ENCODE results near the gene ANKRD11.
A peak's percentile ranks its signal among the peaks of the same experiment; 100 is the strongest.

ANKRD11 gene

DNA sequence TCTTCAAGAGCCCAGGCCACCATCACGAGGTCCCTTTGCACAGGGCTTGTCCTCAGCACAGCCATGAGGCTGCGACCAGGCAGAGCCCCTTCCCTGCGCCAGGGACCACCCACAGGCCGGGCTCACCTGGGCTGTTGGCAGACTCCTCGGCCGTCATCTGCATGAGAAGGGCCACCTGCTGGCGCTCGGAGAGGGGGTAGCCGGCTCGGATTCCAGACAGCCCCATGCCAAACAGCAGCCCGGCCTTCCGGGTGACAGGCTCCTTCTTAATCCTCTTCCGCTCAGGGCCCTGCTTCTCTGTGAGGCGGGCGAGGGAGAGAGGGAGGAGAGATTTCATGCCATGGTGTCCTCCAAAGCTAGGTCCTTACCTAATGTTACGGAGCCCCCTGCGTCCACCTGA, 199.5 kb downstream of the ANKRD11 start:
- Histone ChIP-seq H3K23ac (ENCODE audit: low read length) (peak overlapping the region; percentile 30), H2BK15ac (replicated peaks; ENCODE audit: low read depth) (no peak overlapping the region), H2BK5ac (ENCODE audit: low read length) (no peak overlapping the region), H3K79me1 (ENCODE audit: low read length) (peaks cover 40% of the 10 kb centered on the region), H2BK120ac (ENCODE audit: low read depth, low read length) (no peak overlapping the region), H3K9ac (ENCODE audit: low read length) (peak overlapping the region; percentile 32), H3K36me3 (ENCODE audit: control insufficient read depth, insufficient read depth, low read length) (peaks cover 9% of the 10 kb centered on the region), H3K4ac (ENCODE audit: low read depth, low read length) (no peak overlapping the region), H3K79me2 (ENCODE audit: control insufficient read depth, insufficient read depth, low read length) (peaks cover 30% of the 10 kb centered on the region), H2AK5ac (ENCODE audit: low read length) (no peak overlapping the region), H3K27me3 (ENCODE audit: insufficient read depth, low read length, poor library complexity) (no peaks in the 10 kb centered on the region), H3K56ac (ENCODE audit: low read length) (peak overlapping the region; percentile 77), H3K27ac (ENCODE audit: low read depth, low read length) (no peak overlapping the region), H3K4me3 (ENCODE audit: low read length) (no peak overlapping the region), H3K4me2 (ENCODE audit: low read length) (no peak overlapping the region), H4K8ac (ENCODE audit: low read depth, low read length) (no peak overlapping the region), H3K4me1 (ENCODE audit: control insufficient read depth, low read depth, low read length) (peaks cover 28% of the 10 kb centered on the region), H3K18ac (ENCODE audit: low read length) (no peak overlapping the region), H4K5ac (ENCODE audit: low read length) (no peak overlapping the region)
- no CpG with 5 or more reads among the region's 17 CpGs for WGBS (ENCODE audit: extremely low coverage, insufficient coverage, low lambda C conversion rate)
- DNase-seq: peak; percentile 88

DNA sequence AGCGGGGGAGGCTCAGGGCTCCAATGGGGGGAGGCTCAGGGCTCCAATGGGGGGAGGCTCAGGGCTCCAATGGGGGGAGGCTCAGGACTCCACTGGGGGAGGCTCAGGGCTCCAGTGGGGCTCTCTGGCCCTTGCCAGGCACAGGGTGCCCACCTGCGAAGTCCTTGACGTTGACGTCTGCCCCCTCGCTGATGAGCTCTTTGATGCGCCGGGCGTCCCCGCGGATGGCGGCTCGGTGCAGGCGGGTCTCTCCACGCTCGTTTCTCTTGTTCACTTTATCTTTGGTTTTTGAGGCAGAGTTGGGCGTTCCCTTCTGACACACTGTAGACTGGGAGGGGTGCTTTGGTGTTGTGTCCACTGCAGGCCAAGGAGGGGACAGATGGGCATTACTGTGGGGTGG, 199.9 kb downstream of the ANKRD11 start:
- H3K4me2 ChIP-seq (ENCODE audit: low read length): no peak overlapping the region
- H2BK15ac ChIP-seq (replicated peaks; ENCODE audit: low read depth): no peak overlapping the region
- H2BK5ac ChIP-seq (ENCODE audit: low read length): no peak overlapping the region
- H3K27ac ChIP-seq (ENCODE audit: low read depth, low read length): no peak overlapping the region
- peaks cover 28% of the 10 kb centered on the region for H3K79me2 ChIP-seq (ENCODE audit: control insufficient read depth, insufficient read depth, low read length)
- H4K5ac ChIP-seq (ENCODE audit: low read length): no peak overlapping the region
- peaks cover 39% of the 10 kb centered on the region for H3K79me1 ChIP-seq (ENCODE audit: low read length)
- no peak overlapping the region for H3K18ac ChIP-seq (ENCODE audit: low read length)
- no peak overlapping the region for H4K8ac ChIP-seq (ENCODE audit: low read depth, low read length)
- H3K36me3 ChIP-seq (ENCODE audit: control insufficient read depth, insufficient read depth, low read length): peaks cover 9% of the 10 kb centered on the region
- no peak overlapping the region for H3K9ac ChIP-seq (ENCODE audit: low read length)
- no peak overlapping the region for H2BK120ac ChIP-seq (ENCODE audit: low read depth, low read length)
- H3K4ac ChIP-seq (ENCODE audit: low read depth, low read length): no peak overlapping the region
- no CpG with 5 or more reads among the region's 16 CpGs for WGBS (ENCODE audit: extremely low coverage, insufficient coverage, low lambda C conversion rate)
- peak overlapping the region; percentile 56 for H3K56ac ChIP-seq (ENCODE audit: low read length)
- H2AK5ac ChIP-seq (ENCODE audit: low read length): no peak overlapping the region
- no peak overlapping the region for H3K4me3 ChIP-seq (ENCODE audit: low read length)
- H3K4me1 ChIP-seq (ENCODE audit: control insufficient read depth, low read depth, low read length): peaks cover 28% of the 10 kb centered on the region
- DNase-seq: no peak
- no peaks in the 10 kb centered on the region for H3K27me3 ChIP-seq (ENCODE audit: insufficient read depth, low read length, poor library complexity)
- no peak overlapping the region for H3K23ac ChIP-seq (ENCODE audit: low read length)

DNA sequence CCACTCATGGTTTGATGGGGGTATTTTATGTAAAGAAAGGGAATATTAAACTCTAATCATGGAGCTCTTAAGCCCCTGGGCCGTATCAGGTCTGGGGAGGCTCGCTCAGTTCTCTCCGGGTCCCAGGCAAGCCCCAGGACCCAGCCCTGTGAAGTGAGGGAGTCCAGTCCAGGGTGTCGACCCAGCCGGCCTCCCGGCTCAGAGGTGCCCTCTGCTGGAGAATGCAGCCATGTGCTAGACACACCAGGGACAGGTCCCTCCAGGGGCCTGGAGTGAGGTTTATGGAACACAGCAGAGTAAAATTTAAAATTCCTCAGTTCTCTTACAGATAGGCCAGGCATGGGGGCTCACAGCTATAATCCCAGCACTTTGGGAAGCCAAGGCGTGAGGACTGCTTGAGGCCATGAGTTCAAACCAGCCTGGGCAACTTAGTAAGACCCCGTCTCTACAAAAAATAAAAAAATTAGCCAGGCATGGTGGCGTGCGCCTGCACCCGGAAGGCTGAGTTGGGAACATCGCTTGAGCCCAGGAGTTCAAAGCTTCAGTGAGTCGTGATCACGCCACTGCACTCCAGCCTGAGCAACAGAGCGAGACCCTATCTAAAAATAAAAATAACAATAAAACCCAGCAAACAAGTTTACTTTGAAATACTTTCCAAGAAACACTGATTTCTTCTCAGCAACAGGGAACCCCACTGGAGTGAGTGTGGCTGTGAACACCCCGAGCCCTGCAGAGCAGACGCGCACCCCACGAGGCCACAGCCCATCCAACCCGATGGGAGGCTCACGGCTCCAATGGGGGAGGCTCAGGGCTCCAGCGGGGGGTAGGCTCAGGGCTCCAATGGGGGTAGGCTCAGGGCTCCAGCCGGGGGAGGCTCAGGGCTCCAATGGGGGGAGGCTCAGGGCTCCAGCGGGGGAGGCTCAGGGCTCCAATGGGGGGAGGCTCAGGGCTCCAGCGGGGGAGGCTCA, 200.6 kb downstream of the ANKRD11 start:
- Histone ChIP-seq H3K27ac (ENCODE audit: low read depth, low read length) (no peak overlapping the region), H3K9ac (ENCODE audit: low read length) (no peak overlapping the region), H2BK5ac (ENCODE audit: low read length) (no peak overlapping the region), H3K36me3 (ENCODE audit: control insufficient read depth, insufficient read depth, low read length) (peaks cover 16% of the 10 kb centered on the region), H3K27me3 (ENCODE audit: insufficient read depth, low read length, poor library complexity) (no peaks in the 10 kb centered on the region), H4K5ac (ENCODE audit: low read length) (no peak overlapping the region), H3K4me3 (ENCODE audit: low read length) (no peak overlapping the region), H4K8ac (ENCODE audit: low read depth, low read length) (no peak overlapping the region), H3K4ac (ENCODE audit: low read depth, low read length) (no peak overlapping the region), H2BK15ac (replicated peaks; ENCODE audit: low read depth) (no peak overlapping the region), H3K4me2 (ENCODE audit: low read length) (no peak overlapping the region), H3K23ac (ENCODE audit: low read length) (no peak overlapping the region), H2BK120ac (ENCODE audit: low read depth, low read length) (no peak overlapping the region), H3K18ac (ENCODE audit: low read length) (no peak overlapping the region), H3K79me1 (ENCODE audit: low read length) (peaks cover 34% of the 10 kb centered on the region), H2AK5ac (ENCODE audit: low read length) (no peak overlapping the region), H3K4me1 (ENCODE audit: control insufficient read depth, low read depth, low read length) (peaks cover 28% of the 10 kb centered on the region), H3K56ac (ENCODE audit: low read length) (no peak overlapping the region), H3K79me2 (ENCODE audit: control insufficient read depth, insufficient read depth, low read length) (peaks cover 22% of the 10 kb centered on the region)
- no CpG with 5 or more reads among the region's 25 CpGs for WGBS (ENCODE audit: extremely low coverage, insufficient coverage, low lambda C conversion rate)
- DNase-seq: peak; percentile 86

DNA sequence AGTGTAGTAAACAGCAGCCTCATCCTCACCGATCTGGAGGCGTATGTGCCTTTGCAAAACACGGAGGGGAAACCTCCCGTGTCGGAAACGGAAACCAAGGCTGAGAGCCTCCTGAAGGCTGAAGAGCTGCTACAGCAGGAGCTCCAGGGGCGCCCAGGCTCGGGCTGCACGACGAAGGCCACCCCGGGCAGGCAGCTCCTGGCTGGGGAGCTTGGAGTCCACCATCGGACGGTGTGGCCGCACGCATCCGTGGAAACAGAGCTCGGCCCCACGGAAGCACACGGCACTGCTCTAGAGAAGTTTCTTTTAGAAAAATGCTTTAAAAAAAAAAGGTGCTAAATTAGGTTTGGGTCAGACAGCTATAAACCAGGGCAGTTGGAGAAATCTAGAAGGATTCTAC, 201.4 kb downstream of the ANKRD11 start:
- Histone ChIP-seq H3K79me1 (ENCODE audit: low read length) (peaks cover 28% of the 10 kb centered on the region), H3K4me2 (ENCODE audit: low read length) (no peak overlapping the region), H3K4ac (ENCODE audit: low read depth, low read length) (no peak overlapping the region), H2BK5ac (ENCODE audit: low read length) (no peak overlapping the region), H4K5ac (ENCODE audit: low read length) (no peak overlapping the region), H2BK120ac (ENCODE audit: low read depth, low read length) (no peak overlapping the region), H3K36me3 (ENCODE audit: control insufficient read depth, insufficient read depth, low read length) (peaks cover 16% of the 10 kb centered on the region), H3K79me2 (ENCODE audit: control insufficient read depth, insufficient read depth, low read length) (peaks cover 15% of the 10 kb centered on the region), H3K4me3 (ENCODE audit: low read length) (no peak overlapping the region), H3K23ac (ENCODE audit: low read length) (no peak overlapping the region), H3K27me3 (ENCODE audit: insufficient read depth, low read length, poor library complexity) (no peaks in the 10 kb centered on the region), H3K4me1 (ENCODE audit: control insufficient read depth, low read depth, low read length) (peaks cover 26% of the 10 kb centered on the region), H2AK5ac (ENCODE audit: low read length) (no peak overlapping the region), H3K18ac (ENCODE audit: low read length) (no peak overlapping the region), H3K9ac (ENCODE audit: low read length) (no peak overlapping the region), H3K56ac (ENCODE audit: low read length) (no peak overlapping the region), H4K8ac (ENCODE audit: low read depth, low read length) (no peak overlapping the region), H3K27ac (ENCODE audit: low read depth, low read length) (no peak overlapping the region), H2BK15ac (replicated peaks; ENCODE audit: low read depth) (no peak overlapping the region)
- WGBS (ENCODE audit: extremely low coverage, insufficient coverage, low lambda C conversion rate): no CpG with 5 or more reads among the region's 19 CpGs
- no peak for DNase-seq

DNA sequence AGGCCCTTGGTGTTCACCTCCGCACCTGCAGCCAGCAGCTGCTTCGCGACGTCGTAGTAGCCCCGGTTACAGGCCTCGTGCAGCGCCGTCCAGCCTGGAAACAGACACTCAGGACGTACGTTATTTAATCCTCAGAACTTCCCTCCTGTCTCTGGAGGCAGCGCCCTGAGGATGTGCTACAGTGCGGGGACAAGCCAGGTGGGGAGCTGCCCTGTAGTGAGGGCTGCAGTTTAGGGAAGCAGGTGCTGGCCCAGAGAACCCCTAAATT, 201.8 kb downstream of the ANKRD11 start:
- H2BK15ac ChIP-seq (replicated peaks; ENCODE audit: low read depth): no peak overlapping the region
- no peak overlapping the region for H4K5ac ChIP-seq (ENCODE audit: low read length)
- H3K4me1 ChIP-seq (ENCODE audit: control insufficient read depth, low read depth, low read length): peaks cover 23% of the 10 kb centered on the region
- H2BK5ac ChIP-seq (ENCODE audit: low read length): no peak overlapping the region
- no peak overlapping the region for H2BK120ac ChIP-seq (ENCODE audit: low read depth, low read length)
- no peak overlapping the region for H3K56ac ChIP-seq (ENCODE audit: low read length)
- no peak overlapping the region for H3K18ac ChIP-seq (ENCODE audit: low read length)
- peaks cover 15% of the 10 kb centered on the region for H3K79me2 ChIP-seq (ENCODE audit: control insufficient read depth, insufficient read depth, low read length)
- no peak for DNase-seq
- peaks cover 24% of the 10 kb centered on the region for H3K79me1 ChIP-seq (ENCODE audit: low read length)
- H3K4me2 ChIP-seq (ENCODE audit: low read length): no peak overlapping the region
- no peaks in the 10 kb centered on the region for H3K27me3 ChIP-seq (ENCODE audit: insufficient read depth, low read length, poor library complexity)
- WGBS (ENCODE audit: extremely low coverage, insufficient coverage, low lambda C conversion rate): no CpG with 5 or more reads among the region's 13 CpGs
- H3K27ac ChIP-seq (ENCODE audit: low read depth, low read length): no peak overlapping the region
- H3K4me3 ChIP-seq (ENCODE audit: low read length): no peak overlapping the region
- H3K4ac ChIP-seq (ENCODE audit: low read depth, low read length): no peak overlapping the region
- H3K9ac ChIP-seq (ENCODE audit: low read length): no peak overlapping the region
- no peak overlapping the region for H3K23ac ChIP-seq (ENCODE audit: low read length)
- peaks cover 16% of the 10 kb centered on the region for H3K36me3 ChIP-seq (ENCODE audit: control insufficient read depth, insufficient read depth, low read length)
- H4K8ac ChIP-seq (ENCODE audit: low read depth, low read length): no peak overlapping the region
- no peak overlapping the region for H2AK5ac ChIP-seq (ENCODE audit: low read length)
